ENCODE results near the gene CPNE5.
"Not testable (repeated sequence)": the region's sequence is repeated elsewhere in the genome, so short reads cannot be mapped to it uniquely, and the experiment has no call there.

The CPNE5 gene

GRCh38 chr6:36706339-36706738 lies 132.9 kb downstream of the CPNE5 start:
- H3K36me3 ChIP-seq = no peaks in the 10 kb centered on the region
- H3K9me3 ChIP-seq = no peaks in the 10 kb centered on the region
- TF ChIP-seq CTCF (IDR thresholded peaks at IDR 0.05; ENCODE audit: low read depth, low read length) = no peak
- H3K4me3 ChIP-seq (ENCODE audit: low read depth, low read length) = no peak overlapping the region
- no peaks in the 10 kb centered on the region for H3K4me1 ChIP-seq
- DNase-seq = no peak
- no peaks in the 10 kb centered on the region for H3K27me3 ChIP-seq

GRCh38 chr6:36704961-36705577 lies 134.2 kb downstream of the CPNE5 start:
- not testable (repeated sequence) for DNase-seq; H3K27me3 ChIP-seq; H3K36me3 ChIP-seq; H3K9me3 ChIP-seq; H3K4me3 ChIP-seq (ENCODE audit: low read depth, low read length); H3K4me1 ChIP-seq

GRCh38 chr6:36703982-36704381 lies 135.3 kb downstream of the CPNE5 start:
- no peaks in the 10 kb centered on the region for H3K4me1 ChIP-seq
- no peak for DNase-seq
- no peaks in the 10 kb centered on the region for H3K36me3 ChIP-seq
- no peak overlapping the region for H3K4me3 ChIP-seq (ENCODE audit: low read depth, low read length)
- H3K27me3 ChIP-seq = no peaks in the 10 kb centered on the region
- TF ChIP-seq CTCF (IDR thresholded peaks at IDR 0.05; ENCODE audit: low read depth, low read length) = no peak
- H3K9me3 ChIP-seq = no peaks in the 10 kb centered on the region

DNA sequence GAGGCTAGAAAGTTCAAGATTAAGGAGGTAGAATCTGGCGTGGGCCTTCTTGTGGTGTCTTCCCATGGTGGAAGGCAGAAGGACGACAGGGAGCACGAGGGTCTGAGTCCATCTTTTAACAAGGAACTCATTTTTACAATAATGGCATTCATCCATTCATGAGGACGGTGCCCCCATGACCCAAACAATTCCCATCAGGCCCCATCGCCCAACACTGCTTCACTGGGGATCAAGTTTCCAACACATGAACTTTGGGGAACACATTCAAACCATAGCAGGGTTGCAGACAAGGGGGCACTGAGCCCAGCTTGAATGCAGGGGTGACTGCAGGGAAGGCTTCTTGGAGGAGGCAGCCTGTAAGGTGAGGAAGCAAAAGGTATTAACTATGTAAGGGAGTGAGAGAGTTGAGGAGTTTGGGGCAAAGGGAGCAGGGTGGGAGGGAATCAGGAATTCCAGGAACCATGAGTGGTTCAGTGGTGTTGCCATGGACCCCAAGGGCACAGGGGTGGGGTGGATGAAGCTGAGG lies 136.1 kb downstream of the CPNE5 start:
- Histone ChIP-seq H3K4me3 (ENCODE audit: low read depth, low read length) (no peak overlapping the region), H3K36me3 (no peaks in the 10 kb centered on the region), H3K27me3 (no peaks in the 10 kb centered on the region), H3K9me3 (no peaks in the 10 kb centered on the region), H3K4me1 (no peaks in the 10 kb centered on the region)
- no peak for TF ChIP-seq CTCF (IDR thresholded peaks at IDR 0.05; ENCODE audit: low read depth, low read length)
- no peak for DNase-seq

DNA sequence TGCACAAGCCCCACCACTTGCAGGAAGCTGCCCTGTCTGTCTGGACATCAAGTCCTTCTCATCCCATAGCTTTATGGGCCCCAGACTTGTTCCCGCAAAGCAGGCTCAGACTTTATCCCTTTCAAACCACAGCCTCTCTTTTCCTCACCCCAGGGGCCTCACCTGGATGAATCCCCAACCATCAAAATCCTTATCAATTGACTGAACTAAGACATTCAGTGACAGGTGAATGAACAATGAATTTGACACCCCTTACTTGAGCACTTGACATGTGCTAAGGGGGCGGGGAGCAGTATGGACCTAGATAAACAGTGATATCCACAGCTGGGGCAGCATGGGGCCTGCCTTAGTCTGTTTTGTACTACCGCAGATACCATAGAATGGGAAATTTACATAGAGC lies 136.6 kb downstream of the CPNE5 start:
- no peaks in the 10 kb centered on the region for H3K27me3 ChIP-seq
- no peaks in the 10 kb centered on the region for H3K36me3 ChIP-seq
- no peaks in the 10 kb centered on the region for H3K4me1 ChIP-seq
- no peak overlapping the region for H3K4me3 ChIP-seq (ENCODE audit: low read depth, low read length)
- no peaks in the 10 kb centered on the region for H3K9me3 ChIP-seq
- no peak for TF ChIP-seq CTCF (IDR thresholded peaks at IDR 0.05; ENCODE audit: low read depth, low read length)
- DNase-seq = no peak

GRCh38 chr6:36701401-36701991 lies 137.7 kb downstream of the CPNE5 start:
- no peaks in the 10 kb centered on the region for H3K36me3 ChIP-seq
- no peaks in the 10 kb centered on the region for H3K27me3 ChIP-seq
- DNase-seq = no peak
- H3K9me3 ChIP-seq = no peaks in the 10 kb centered on the region
- TF ChIP-seq CTCF (IDR thresholded peaks at IDR 0.05; ENCODE audit: low read depth, low read length) = peak; percentile 15; the same call in 1 of the 2 replicates
- no peak overlapping the region for H3K4me3 ChIP-seq (ENCODE audit: low read depth, low read length)
- H3K4me1 ChIP-seq = no peaks in the 10 kb centered on the region
